GM18517 (cell line): Measurements from ENCODE around the gene GRM4.

ENCODE experiments used
- ATAC-seq: cut with Tn5 transposase; IDR thresholded peaks from one replicate; pipeline ENCODE4 v1.9.1; 2021; ENCODE audit warnings: mild to moderate bottlenecking, moderate library complexity; ENCODE audit not compliant: unreplicated experiment

Gene GRM4

GRCh38 chr6:34110610-34111009, 35.3 kb downstream of the GRM4 start:
- no peak for ATAC-seq

GRCh38 chr6:34108176-34108575, 37.7 kb downstream of the GRM4 start:
- no peak for ATAC-seq

GRCh38 chr6:34106900-34107299, 39.0 kb downstream of the GRM4 start:
- ATAC-seq, result no peak

GRCh38 chr6:34106421-34106820, 39.5 kb downstream of the GRM4 start:
- no peak for ATAC-seq

GRCh38 chr6:34104628-34105027, 41.3 kb downstream of the GRM4 start:
- ATAC-seq, result no peak

GRCh38 chr6:34104186-34104585, 41.7 kb downstream of the GRM4 start:
- ATAC-seq, result no peak

GRCh38 chr6:34103321-34103720, 42.6 kb downstream of the GRM4 start:
- ATAC-seq, result no peak

GRCh38 chr6:34102696-34103095, 43.2 kb downstream of the GRM4 start:
- ATAC-seq, result no peak

GRCh38 chr6:34102099-34102656, 43.7 kb downstream of the GRM4 start:
- ATAC-seq, result no peak

GRCh38 chr6:34100788-34101187, 45.1 kb downstream of the GRM4 start:
- no peak for ATAC-seq

- ATAC-seq, result no peak
Observed at GRCh38 chr6:34099878-34100277, 46.0 kb downstream of the GRM4 start.

- ATAC-seq, result no peak
Observed at GRCh38 chr6:34098045-34098936, 47.6 kb downstream of the GRM4 start.

GRCh38 chr6:34096814-34097213, 49.1 kb downstream of the GRM4 start:
- no peak for ATAC-seq

GRCh38 chr6:34096193-34096592, 49.7 kb downstream of the GRM4 start:
- no peak for ATAC-seq

GRCh38 chr6:34095741-34096140, 50.1 kb downstream of the GRM4 start:
- ATAC-seq, result no peak

GRCh38 chr6:34095136-34095505, 50.8 kb downstream of the GRM4 start:
- ATAC-seq, result no peak

GRCh38 chr6:34094474-34095135, 51.3 kb downstream of the GRM4 start:
- ATAC-seq, result no peak

GRCh38 chr6:34093854-34094430, 51.9 kb downstream of the GRM4 start:
- no peak for ATAC-seq

- no peak for ATAC-seq
Observed at GRCh38 chr6:34093206-34093605, 52.7 kb downstream of the GRM4 start.

GRCh38 chr6:34092631-34093030, 53.3 kb downstream of the GRM4 start:
- no peak for ATAC-seq

- no peak for ATAC-seq
Observed at GRCh38 chr6:34090935-34091334, 55.0 kb downstream of the GRM4 start.

- ATAC-seq, result no peak
Observed at GRCh38 chr6:34090529-34090928, 55.4 kb downstream of the GRM4 start.
